Measurements from ENCODE around the gene DCAF8L2. TPM values are rescaled to one million over a fixed set of nuclear protein-coding genes. Genes with fewer than 3 reads are reported as not detected.
"Not testable (repeated sequence)": the region's sequence is repeated elsewhere in the genome, so short reads cannot be mapped to it uniquely, and the experiment has no call there.

DCAF8L2 gene
- total RNA-seq, 1 experiment from 2014 or later, result not detected

- Histone ChIP-seq H3K4me3 (no peak overlapping the region), H3K4me1 (replicated peaks) (no peaks in the 10 kb centered on the region), H3K9me3 (replicated peaks) (no peaks in the 10 kb centered on the region), H3K27ac (no peak overlapping the region), H3K27me3 (replicated peaks) (no peaks in the 10 kb centered on the region), H3K36me3 (no peaks in the 10 kb centered on the region)
- no peak for DNase-seq (ENCODE audit: low read depth in 1 of 2, low spot score in 2 of 2)
These were observed 29.3 kb downstream of the DCAF8L2 start for GRCh38 chrX:27619459-27619858.

- Histone ChIP-seq H3K27me3 (replicated peaks) (no peaks in the 10 kb centered on the region), H3K4me3 (no peak overlapping the region), H3K27ac (no peak overlapping the region), H3K36me3 (no peaks in the 10 kb centered on the region), H3K9me3 (replicated peaks) (no peaks in the 10 kb centered on the region), H3K4me1 (replicated peaks) (no peaks in the 10 kb centered on the region)
- DNase-seq (ENCODE audit: low read depth in 1 of 2, low spot score in 2 of 2), result no peak
These were observed 29.8 kb downstream of the DCAF8L2 start for GRCh38 chrX:27619975-27620374.

- no peak for DNase-seq (ENCODE audit: low read depth in 1 of 2, low spot score in 2 of 2)
- no peaks in the 10 kb centered on the region for H3K4me1 ChIP-seq (replicated peaks)
- no peaks in the 10 kb centered on the region for H3K36me3 ChIP-seq
- no peaks in the 10 kb centered on the region for H3K9me3 ChIP-seq (replicated peaks)
- H3K27me3 ChIP-seq (replicated peaks), result no peaks in the 10 kb centered on the region
- no peak overlapping the region for H3K27ac ChIP-seq
- no peak overlapping the region for H3K4me3 ChIP-seq
These were observed 32.7 kb downstream of the DCAF8L2 start for GRCh38 chrX:27622883-27623282.

GRCh38 chrX:27626066-27626465 lies 35.9 kb downstream of the DCAF8L2 start:
- Histone ChIP-seq H3K4me3 (no peak overlapping the region), H3K27ac (no peak overlapping the region), H3K9me3 (replicated peaks) (no peaks in the 10 kb centered on the region), H3K4me1 (replicated peaks) (no peaks in the 10 kb centered on the region), H3K36me3 (no peaks in the 10 kb centered on the region), H3K27me3 (replicated peaks) (no peaks in the 10 kb centered on the region)
- DNase-seq (ENCODE audit: low read depth in 1 of 2, low spot score in 2 of 2), result no peak

GRCh38 chrX:27633328-27633727 lies 43.2 kb downstream of the DCAF8L2 start:
- Histone ChIP-seq H3K9me3 (replicated peaks) (no peaks in the 10 kb centered on the region), H3K36me3 (no peaks in the 10 kb centered on the region), H3K27ac (no peak overlapping the region), H3K4me3 (no peak overlapping the region), H3K27me3 (replicated peaks) (no peaks in the 10 kb centered on the region), H3K4me1 (replicated peaks) (no peaks in the 10 kb centered on the region)
- DNase-seq (ENCODE audit: low read depth in 1 of 2, low spot score in 2 of 2), result no peak

- Histone ChIP-seq H3K4me1 (replicated peaks) (no peaks in the 10 kb centered on the region), H3K4me3 (no peak overlapping the region), H3K27ac (no peak overlapping the region), H3K27me3 (replicated peaks) (no peaks in the 10 kb centered on the region), H3K36me3 (no peaks in the 10 kb centered on the region), H3K9me3 (replicated peaks) (no peaks in the 10 kb centered on the region)
- DNase-seq (ENCODE audit: low read depth in 1 of 2, low spot score in 2 of 2), result no peak
These were observed 66.4 kb downstream of the DCAF8L2 start for GRCh38 chrX:27656581-27656980.

GRCh38 chrX:27660878-27661277 lies 70.7 kb downstream of the DCAF8L2 start:
- H3K27ac ChIP-seq, result no peak overlapping the region
- H3K4me1 ChIP-seq (replicated peaks), result no peaks in the 10 kb centered on the region
- DNase-seq (ENCODE audit: low read depth in 1 of 2, low spot score in 2 of 2), result no peak
- no peaks in the 10 kb centered on the region for H3K9me3 ChIP-seq (replicated peaks)
- no peaks in the 10 kb centered on the region for H3K36me3 ChIP-seq
- H3K27me3 ChIP-seq (replicated peaks), result no peaks in the 10 kb centered on the region
- no peak overlapping the region for H3K4me3 ChIP-seq

GRCh38 chrX:27671234-27671633 lies 81.1 kb downstream of the DCAF8L2 start:
- no peak overlapping the region for H3K4me3 ChIP-seq
- H3K27me3 ChIP-seq (replicated peaks), result no peaks in the 10 kb centered on the region
- no peaks in the 10 kb centered on the region for H3K9me3 ChIP-seq (replicated peaks)
- no peak overlapping the region for H3K27ac ChIP-seq
- DNase-seq (ENCODE audit: low read depth in 1 of 2, low spot score in 2 of 2), result no peak
- no peaks in the 10 kb centered on the region for H3K36me3 ChIP-seq
- H3K4me1 ChIP-seq (replicated peaks), result no peaks in the 10 kb centered on the region

- Histone ChIP-seq H3K27me3 (replicated peaks) (no peaks in the 10 kb centered on the region), H3K36me3 (no peaks in the 10 kb centered on the region), H3K9me3 (replicated peaks) (no peaks in the 10 kb centered on the region), H3K4me3 (no peak overlapping the region), H3K4me1 (replicated peaks) (no peaks in the 10 kb centered on the region), H3K27ac (no peak overlapping the region)
- DNase-seq (ENCODE audit: low read depth in 1 of 2, low spot score in 2 of 2), result no peak
These were observed 84.3 kb downstream of the DCAF8L2 start for GRCh38 chrX:27674491-27674890.

GRCh38 chrX:27675493-27675892 lies 85.3 kb downstream of the DCAF8L2 start:
- no peak for DNase-seq (ENCODE audit: low read depth in 1 of 2, low spot score in 2 of 2)
- Histone ChIP-seq H3K9me3 (replicated peaks) (no peaks in the 10 kb centered on the region), H3K27ac (no peak overlapping the region), H3K4me1 (replicated peaks) (no peaks in the 10 kb centered on the region), H3K27me3 (replicated peaks) (no peaks in the 10 kb centered on the region), H3K36me3 (no peaks in the 10 kb centered on the region), H3K4me3 (no peak overlapping the region)

- Histone ChIP-seq H3K4me1 (replicated peaks) (no peaks in the 10 kb centered on the region), H3K4me3 (no peak overlapping the region), H3K27me3 (replicated peaks) (no peaks in the 10 kb centered on the region), H3K27ac (no peak overlapping the region), H3K9me3 (replicated peaks) (no peaks in the 10 kb centered on the region), H3K36me3 (no peaks in the 10 kb centered on the region)
- no peak for DNase-seq (ENCODE audit: low read depth in 1 of 2, low spot score in 2 of 2)
These were observed 89.1 kb downstream of the DCAF8L2 start for GRCh38 chrX:27679281-27679680.

- no peaks in the 10 kb centered on the region for H3K27me3 ChIP-seq (replicated peaks)
- no peak for DNase-seq (ENCODE audit: low read depth in 1 of 2, low spot score in 2 of 2)
These were observed 90.6 kb downstream of the DCAF8L2 start for GRCh38 chrX:27680726-27681125.

GRCh38 chrX:27683566-27684208 lies 93.5 kb downstream of the DCAF8L2 start:
- DNase-seq (ENCODE audit: low read depth in 1 of 2, low spot score in 2 of 2), result not testable (repeated sequence)

More at GRCh38 chrX:27680726-27681125, 90.6 kb downstream of the DCAF8L2 start:
- Histone ChIP-seq H3K36me3 (no peaks in the 10 kb centered on the region), H3K27ac (no peak overlapping the region), H3K9me3 (replicated peaks) (no peaks in the 10 kb centered on the region), H3K4me1 (replicated peaks) (no peaks in the 10 kb centered on the region), H3K4me3 (no peak overlapping the region)

GRCh38 chrX:27694667-27695066 lies 104.5 kb downstream of the DCAF8L2 start:
- no peaks in the 10 kb centered on the region for H3K36me3 ChIP-seq
- H3K4me1 ChIP-seq (replicated peaks), result no peaks in the 10 kb centered on the region
- H3K9me3 ChIP-seq (replicated peaks), result no peaks in the 10 kb centered on the region
- DNase-seq (ENCODE audit: low read depth in 1 of 2, low spot score in 2 of 2), result no peak
- H3K4me3 ChIP-seq, result no peak overlapping the region
- H3K27me3 ChIP-seq (replicated peaks), result no peaks in the 10 kb centered on the region
- H3K27ac ChIP-seq, result no peak overlapping the region

More at GRCh38 chrX:27683566-27684208, 93.5 kb downstream of the DCAF8L2 start:
- H3K9me3 ChIP-seq (replicated peaks); H3K36me3 ChIP-seq; H3K4me3 ChIP-seq; H3K4me1 ChIP-seq (replicated peaks); H3K27ac ChIP-seq; H3K27me3 ChIP-seq (replicated peaks): not testable (repeated sequence)

GRCh38 chrX:27706526-27706925 lies 116.4 kb downstream of the DCAF8L2 start:
- Histone ChIP-seq H3K4me3 (no peak overlapping the region), H3K36me3 (no peaks in the 10 kb centered on the region), H3K4me1 (replicated peaks) (no peaks in the 10 kb centered on the region), H3K9me3 (replicated peaks) (no peaks in the 10 kb centered on the region), H3K27ac (no peak overlapping the region), H3K27me3 (replicated peaks) (no peaks in the 10 kb centered on the region)
- no peak for DNase-seq (ENCODE audit: low read depth in 1 of 2, low spot score in 2 of 2)

Data from SJSA1 (cell line).